GM12872 (cell line): ENCODE results near the gene PGAP6.

Experiments
- CTCF ChIP-seq: IDR thresholded peaks from 3 replicates; pipeline ENCODE4 v1.5.1; 2011; ENCODE audit warnings: low read depth, mild to moderate bottlenecking, low read length, moderate library complexity; ENCODE audit not compliant: insufficient read depth

Gene PGAP6

GRCh38 chr16:397736-398332 is 16.1 kb upstream of the PGAP6 start:
- TF ChIP-seq CTCF: peak; percentile 41; the same call in 1 of the 3 replicates

- TF ChIP-seq CTCF: no peak
Measured at GRCh38 chr16:397135-397661, 15.4 kb upstream of the PGAP6 start, which contains the start of gene NME4. Gene NME4, plus strand, starts transcription at chr16:397199. Its CDS starts 24 bp downstream, at chr16:397223.

- no peak for TF ChIP-seq CTCF
Measured at GRCh38 chr16:396605-397004, 14.8 kb upstream of the PGAP6 start.

GRCh38 chr16:396199-396598 is 14.4 kb upstream of the PGAP6 start:
- TF ChIP-seq CTCF: no peak

GRCh38 chr16:392450-393030 is 10.8 kb upstream of the PGAP6 start:
- no peak for TF ChIP-seq CTCF

GRCh38 chr16:391885-392335 is 10.1 kb upstream of the PGAP6 start:
- peak; percentile 97 for TF ChIP-seq CTCF

- no peak for TF ChIP-seq CTCF
Measured at GRCh38 chr16:389352-389751, 7.6 kb upstream of the PGAP6 start.
